ENCODE data around the gene RAMP3. TPM values are rescaled to one million over a fixed set of nuclear protein-coding genes. Genes with fewer than 3 reads are reported as not detected.

The RAMP3 gene
- total RNA-seq, 6 experiments from 2014 or later = 3.6 to 25.9 (median 23.4) TPM

DNA sequence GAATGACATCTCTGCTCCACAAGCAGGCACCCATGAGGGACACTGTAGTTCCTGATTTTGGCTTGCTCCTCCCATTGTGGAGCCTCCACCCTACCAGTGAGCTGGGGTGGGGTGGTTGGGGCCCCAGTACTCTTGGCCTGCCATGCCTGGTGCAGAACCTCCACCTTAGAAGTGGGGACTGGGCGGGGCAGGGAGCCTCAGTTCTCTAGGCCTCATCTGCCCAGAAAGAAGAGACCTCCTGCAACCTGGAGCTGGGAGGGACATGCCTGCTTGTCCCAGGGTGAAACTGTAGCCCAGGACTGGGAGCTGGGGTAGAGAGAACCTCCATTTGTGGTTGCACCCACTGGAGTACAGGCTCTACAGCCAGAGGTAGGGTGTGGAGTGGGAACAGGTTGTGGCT is 14.4 kb downstream of the RAMP3 start:
- Histone ChIP-seq H3K27ac (no peak overlapping the region), H3K4me3 (no peak overlapping the region), H3K4me1 (no peaks in the 10 kb centered on the region), H3K27me3 (no peaks in the 10 kb centered on the region), H3K9me3 (no peaks in the 10 kb centered on the region), H3K36me3 (no peaks in the 10 kb centered on the region)
- no CpG with 5 or more reads among the region's 1 CpG for WGBS (ENCODE audit: insufficient coverage, low coverage, low lambda C conversion rate, missing lambda C conversion rate)
- peak; percentile 2 to 29 (median 21) for DNase-seq
- TF ChIP-seq, protein P1, sequence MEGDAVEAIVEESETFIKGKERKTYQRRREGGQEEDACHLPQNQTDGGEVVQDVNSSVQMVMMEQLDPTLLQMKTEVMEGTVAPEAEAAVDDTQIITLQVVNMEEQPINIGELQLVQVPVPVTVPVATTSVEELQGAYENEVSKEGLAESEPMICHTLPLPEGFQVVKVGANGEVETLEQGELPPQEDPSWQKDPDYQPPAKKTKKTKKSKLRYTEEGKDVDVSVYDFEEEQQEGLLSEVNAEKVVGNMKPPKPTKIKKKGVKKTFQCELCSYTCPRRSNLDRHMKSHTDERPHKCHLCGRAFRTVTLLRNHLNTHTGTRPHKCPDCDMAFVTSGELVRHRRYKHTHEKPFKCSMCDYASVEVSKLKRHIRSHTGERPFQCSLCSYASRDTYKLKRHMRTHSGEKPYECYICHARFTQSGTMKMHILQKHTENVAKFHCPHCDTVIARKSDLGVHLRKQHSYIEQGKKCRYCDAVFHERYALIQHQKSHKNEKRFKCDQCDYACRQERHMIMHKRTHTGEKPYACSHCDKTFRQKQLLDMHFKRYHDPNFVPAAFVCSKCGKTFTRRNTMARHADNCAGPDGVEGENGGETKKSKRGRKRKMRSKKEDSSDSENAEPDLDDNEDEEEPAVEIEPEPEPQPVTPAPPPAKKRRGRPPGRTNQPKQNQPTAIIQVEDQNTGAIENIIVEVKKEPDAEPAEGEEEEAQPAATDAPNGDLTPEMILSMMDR (IDR thresholded peaks at IDR 0.05) = no peak
- TF ChIP-seq POLR2A (IDR thresholded peaks at IDR 0.05) = no peak
- no peak for ATAC-seq
- intact Hi-C loops (cut with DNase I) = no loop called here

DNA sequence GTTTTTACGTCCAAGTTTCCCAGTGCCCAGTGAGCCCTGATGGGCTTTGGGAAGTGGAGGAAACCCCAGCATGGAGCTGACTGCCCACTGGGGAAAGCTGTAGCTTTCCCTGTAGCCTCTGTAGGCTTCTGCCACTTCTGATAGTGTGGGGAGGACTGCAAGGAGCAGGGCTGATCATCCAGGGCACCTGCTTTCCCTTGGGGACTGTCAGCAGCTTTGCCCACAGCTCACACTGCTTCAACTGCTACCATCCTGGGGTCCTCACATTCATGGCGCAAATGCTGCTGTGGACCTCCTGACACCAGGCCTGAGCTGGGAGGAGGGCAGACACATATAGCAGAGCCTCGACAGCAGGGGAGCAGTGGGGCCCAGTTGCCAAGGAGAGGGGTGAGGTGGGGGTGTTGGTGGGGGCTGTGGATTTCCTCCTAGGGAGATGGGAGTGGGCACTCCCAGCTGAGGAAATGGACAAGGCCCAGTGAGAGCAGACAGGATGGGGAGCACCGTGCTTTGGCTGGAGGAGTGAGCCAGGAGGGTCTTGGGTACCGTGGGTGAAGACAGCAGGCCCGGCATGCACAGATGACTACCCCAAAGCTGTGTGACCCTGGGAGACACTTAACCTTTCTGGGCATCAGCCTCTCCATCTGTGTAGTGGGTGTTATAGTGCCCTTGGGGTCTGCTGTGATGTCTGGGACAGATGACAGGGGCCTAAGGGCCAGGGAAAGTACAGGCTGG is 16.2 kb downstream of the RAMP3 start:
- Histone ChIP-seq H3K4me1 (no peaks in the 10 kb centered on the region), H3K36me3 (no peaks in the 10 kb centered on the region), H3K4me3 (no peak overlapping the region), H3K27me3 (no peaks in the 10 kb centered on the region), H3K9me3 (no peaks in the 10 kb centered on the region), H3K27ac (no peak overlapping the region)
- DNase-seq (peak in 1 of 3 donors; percentile 37), ATAC-seq (no peak)
- WGBS (ENCODE audit: insufficient coverage, low coverage, low lambda C conversion rate, missing lambda C conversion rate) = no CpG with 5 or more reads among the region's 6 CpGs
- TF ChIP-seq, protein P1 (IDR thresholded peaks at IDR 0.05) = no peak
- TF ChIP-seq POLR2A (IDR thresholded peaks at IDR 0.05) = no peak
- intact Hi-C loops (cut with DNase I) = no loop called here

DNA sequence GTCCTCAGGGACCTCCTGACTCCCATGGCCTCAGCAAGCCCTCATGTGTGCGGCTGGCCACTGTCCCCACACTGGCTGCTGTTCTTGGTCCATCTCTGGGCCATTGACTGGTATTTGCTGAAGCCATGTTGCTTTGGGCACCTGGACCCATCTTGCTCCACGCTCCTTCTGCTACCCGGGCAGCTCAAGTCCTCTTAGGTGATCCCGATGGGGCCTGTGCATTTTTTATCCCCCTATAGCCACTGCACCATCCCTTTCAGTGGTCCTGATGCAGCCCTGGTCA is 16.7 kb downstream of the RAMP3 start:
- ATAC-seq (no peak), DNase-seq (no peak)
- no peak overlapping the region for H3K4me3 ChIP-seq
- WGBS (ENCODE audit: insufficient coverage, low coverage, low lambda C conversion rate, missing lambda C conversion rate) = 40% methylated on average over 1 of the region's 4 CpGs
- H3K4me1 ChIP-seq = no peaks in the 10 kb centered on the region
- H3K27ac ChIP-seq = no peak overlapping the region
- no peaks in the 10 kb centered on the region for H3K36me3 ChIP-seq
- no peaks in the 10 kb centered on the region for H3K9me3 ChIP-seq
- no peaks in the 10 kb centered on the region for H3K27me3 ChIP-seq
- TF ChIP-seq, protein P1 (IDR thresholded peaks at IDR 0.05) = no peak
- TF ChIP-seq POLR2A (IDR thresholded peaks at IDR 0.05) = no peak
- intact Hi-C loops (cut with DNase I) = no loop called here

DNA sequence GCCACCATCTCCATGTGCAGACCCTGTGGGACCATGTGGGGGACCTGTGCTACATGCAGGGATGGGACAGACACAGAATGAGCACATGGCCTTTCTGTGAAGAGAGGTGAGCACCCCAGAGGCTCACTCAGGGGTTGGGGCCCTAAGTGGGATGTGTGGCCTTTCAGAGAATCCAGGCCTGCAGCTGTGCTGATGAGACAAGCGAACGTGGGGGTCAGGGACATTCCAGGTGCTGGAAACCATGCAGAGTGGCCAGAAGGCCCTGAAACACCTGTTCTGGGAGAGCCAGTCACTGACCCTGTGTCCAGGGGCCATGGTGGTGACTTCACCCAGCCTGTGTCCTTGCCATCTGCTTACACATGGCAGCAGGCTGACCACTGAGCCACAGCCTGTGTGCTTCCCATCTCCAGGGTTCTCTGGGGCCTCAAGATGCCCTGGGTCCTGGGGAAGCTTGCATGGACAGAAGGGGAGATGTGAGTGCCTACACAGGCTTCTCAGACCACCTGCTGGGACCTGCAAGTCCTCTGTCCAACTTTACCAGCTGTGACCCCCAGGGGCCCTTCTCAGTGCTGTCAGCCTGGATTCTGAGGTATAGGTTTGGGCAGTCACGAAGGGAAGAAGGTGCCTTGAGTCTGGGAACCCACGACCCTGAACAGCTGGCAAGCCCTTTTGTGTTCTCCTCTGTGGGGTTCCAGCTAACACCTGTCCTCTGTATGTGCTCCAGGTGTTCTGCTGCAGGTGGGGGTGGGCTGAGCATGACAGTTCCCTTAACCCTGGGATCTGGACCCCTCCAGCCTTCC is 17.6 kb downstream of the RAMP3 start:
- no peaks in the 10 kb centered on the region for H3K36me3 ChIP-seq
- intact Hi-C loops (cut with DNase I) = no loop called here
- H3K9me3 ChIP-seq = no peaks in the 10 kb centered on the region
- TF ChIP-seq POLR2A (IDR thresholded peaks at IDR 0.05) = no peak
- TF ChIP-seq, protein P1 (IDR thresholded peaks at IDR 0.05) = no peak
- H3K4me3 ChIP-seq = no peak overlapping the region
- no peak overlapping the region for H3K27ac ChIP-seq
- DNase-seq = peak in 1 of 3 donors; percentile 37
- no peaks in the 10 kb centered on the region for H3K4me1 ChIP-seq
- no peak for ATAC-seq
- WGBS (ENCODE audit: insufficient coverage, low coverage, low lambda C conversion rate, missing lambda C conversion rate) = 65% methylated on average over 2 of the region's 4 CpGs
- H3K27me3 ChIP-seq = no peaks in the 10 kb centered on the region
